ENCODE data around the gene TBX1.

GRCh38 chr22:19815093-19815822 is 54.7 kb downstream of the TBX1 start:
- TF ChIP-seq CTCF (conservative IDR thresholded peaks at IDR 0.05 in 1 of 2, IDR thresholded peaks at IDR 0.05 in 1 of 2; ENCODE audit: extremely low read depth in 1 of 2, insufficient read depth in 1 of 2, low read depth in 1 of 2, low read length in 2 of 2) (no peak), EZH2 (IDR thresholded peaks at IDR 0.05; ENCODE audit: borderline replicate concordance, low read length) (no peak)
